CD4-positive, alpha-beta T cell treated with Interleukin-15 for 4 hours (primary cell): ENCODE data around the gene IRAK2.
A peak's percentile ranks its signal among the peaks of the same experiment; 100 is the strongest.

Experiments used
- DNase-seq: peaks from one replicate; pipeline ENCODE4 v3.0.0-alpha.2; 2020; ENCODE audit warnings: low spot score

Gene IRAK2

GRCh38 chr3:10189557-10190354 lies 25.0 kb downstream of the IRAK2 start:
- peak; percentile 35 for DNase-seq

GRCh38 chr3:10192953-10193691 lies 28.4 kb downstream of the IRAK2 start:
- DNase-seq, result peak; percentile 69

DNA sequence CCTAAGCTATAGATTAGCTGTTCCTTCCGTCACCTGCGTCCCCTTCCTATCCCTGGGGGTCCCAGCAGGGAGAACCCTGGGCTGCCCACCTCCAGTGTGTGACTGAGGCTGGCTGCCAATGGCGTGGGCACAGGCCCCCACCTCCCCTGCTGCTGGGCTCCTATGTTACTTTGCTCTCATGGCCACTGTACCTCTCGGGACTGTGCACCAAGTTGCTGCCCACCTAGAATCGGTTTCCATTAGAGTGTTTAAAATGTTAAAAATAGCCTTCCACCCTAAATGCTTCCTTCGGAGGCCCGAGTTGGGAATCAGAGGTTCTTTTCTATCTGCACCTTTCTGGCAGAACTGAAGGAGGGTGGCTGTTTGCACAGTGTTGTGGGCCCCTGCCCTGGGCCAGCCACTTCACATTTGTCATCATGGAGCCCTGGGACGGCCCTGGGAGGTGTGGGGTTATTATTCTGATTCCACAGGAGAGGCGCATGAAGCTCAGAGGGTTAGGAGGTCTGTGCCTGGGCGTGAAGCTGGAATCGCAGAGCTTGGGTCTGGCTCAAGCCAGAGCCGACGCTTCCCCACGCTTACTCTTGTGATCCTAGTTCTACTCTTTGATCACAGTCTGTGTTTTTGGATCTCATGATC lies 29.1 kb downstream of the IRAK2 start:
- no peak for DNase-seq

- peak; percentile 63 for DNase-seq
Observed at GRCh38 chr3:10194328-10195071, 29.8 kb downstream of the IRAK2 start.

GRCh38 chr3:10195366-10196089 lies 30.8 kb downstream of the IRAK2 start:
- no peak for DNase-seq

DNA sequence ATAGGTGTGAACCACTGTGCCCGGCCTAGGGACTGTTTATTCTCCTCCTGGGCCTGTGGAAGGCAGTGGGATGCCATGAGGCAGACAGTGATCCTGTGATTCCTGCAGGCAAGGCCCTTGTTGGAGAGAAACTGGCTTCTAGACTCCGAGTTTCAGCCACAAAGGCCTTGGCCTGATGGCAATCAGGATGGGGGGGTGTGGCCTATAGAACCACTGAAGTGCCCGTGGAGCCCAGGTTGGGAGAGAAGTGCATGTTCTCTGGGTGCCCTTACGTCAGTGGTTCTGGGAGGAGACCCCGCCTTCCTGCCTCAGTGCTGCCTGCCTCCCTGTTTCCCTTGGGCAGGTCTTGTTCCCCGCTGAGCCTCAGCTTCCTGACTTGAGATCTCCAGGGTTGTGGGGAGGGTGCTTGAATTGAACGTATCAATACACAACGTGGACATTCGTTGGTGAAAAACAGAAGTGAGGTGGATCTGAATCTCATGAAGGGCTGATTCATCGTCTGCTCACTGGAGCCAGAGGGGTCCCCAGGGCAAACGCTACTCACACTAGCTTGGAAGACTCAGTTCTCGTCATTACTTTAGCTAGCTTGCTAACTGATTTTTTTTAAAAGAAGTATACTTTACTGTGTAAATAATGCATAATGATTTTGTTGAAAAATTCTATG lies 31.8 kb downstream of the IRAK2 start:
- no peak for DNase-seq

DNA sequence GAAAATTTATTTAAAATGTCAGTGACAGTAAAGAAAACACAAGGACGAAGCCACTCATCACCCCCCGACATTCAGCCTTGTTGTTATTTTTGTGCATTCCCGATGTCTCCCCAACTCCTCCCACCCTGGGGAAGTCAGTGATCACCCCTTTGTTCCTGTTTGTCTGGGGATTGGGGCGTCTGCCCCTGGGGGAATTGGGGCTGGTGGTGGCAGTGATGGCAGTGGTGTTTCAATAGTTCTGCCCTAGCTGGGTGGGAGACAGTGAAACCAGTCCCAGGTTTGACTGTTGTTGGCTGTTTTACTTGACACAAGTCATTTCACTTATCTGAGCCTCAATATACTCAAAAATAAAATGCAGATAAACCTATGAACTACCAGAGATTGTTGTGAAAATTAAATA lies 33.5 kb downstream of the IRAK2 start:
- DNase-seq, result no peak

DNA sequence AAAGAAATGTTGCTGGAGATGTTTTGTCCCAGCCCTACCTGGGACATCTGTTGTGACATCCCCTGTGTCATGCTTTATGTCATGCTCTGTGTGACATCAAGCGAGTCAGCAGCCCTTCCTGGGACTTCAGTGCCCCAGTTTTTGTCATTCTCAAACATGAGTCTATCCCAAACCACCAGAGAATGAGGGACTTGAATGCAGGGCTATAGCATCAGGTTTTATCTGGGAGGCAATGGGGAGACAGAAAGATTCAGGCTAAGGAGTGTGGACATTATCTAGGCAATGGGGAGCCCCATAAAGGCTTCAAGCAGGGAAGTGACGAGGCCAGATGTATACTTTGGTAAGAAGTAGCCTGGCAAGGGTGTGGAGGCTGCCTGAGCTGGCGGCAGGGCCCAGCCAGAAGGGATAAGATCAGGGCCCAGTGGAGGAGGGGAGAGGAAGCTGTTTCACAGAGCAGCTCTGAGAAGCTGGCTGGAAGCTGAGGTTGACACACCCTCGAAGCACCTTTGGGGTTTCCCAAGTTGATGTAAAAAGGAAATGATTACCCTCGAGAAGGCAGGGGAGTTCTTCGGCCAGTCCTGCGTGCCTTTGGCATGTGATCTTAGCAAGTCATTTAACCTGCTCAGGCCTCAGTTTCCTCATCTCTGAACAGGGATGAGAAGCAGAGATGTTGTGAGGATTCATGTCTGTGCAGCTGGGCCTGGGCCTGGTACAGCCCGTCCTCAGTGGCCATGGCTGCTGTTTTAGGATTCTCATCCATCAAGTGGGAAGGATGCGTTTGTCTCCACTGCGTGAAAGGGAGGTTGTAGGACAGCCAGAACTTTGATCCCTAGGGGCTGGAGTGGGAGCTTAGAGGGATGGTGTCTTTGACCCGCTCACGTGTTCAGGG lies 34.3 kb downstream of the IRAK2 start:
- DNase-seq, result peak; percentile 84

DNA sequence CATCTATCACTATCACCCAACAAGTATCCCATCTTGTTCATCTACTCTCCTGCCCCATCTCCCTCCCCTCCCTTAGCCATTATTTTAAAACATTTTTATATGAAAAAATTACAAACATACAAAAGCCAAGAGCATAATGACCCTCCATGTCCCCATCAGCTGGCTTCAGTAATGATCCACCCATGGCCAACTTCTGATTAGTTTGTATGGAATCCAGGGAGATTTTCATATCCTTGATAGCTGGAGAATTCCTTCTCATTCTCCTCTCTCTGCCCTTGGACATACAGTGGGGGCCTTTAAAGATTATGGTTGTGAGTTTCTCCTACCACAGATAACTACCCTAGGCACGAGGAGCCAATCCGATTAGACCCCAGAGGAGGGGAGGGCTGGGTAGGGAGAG lies 40.2 kb downstream of the IRAK2 start:
- no peak for DNase-seq

DNA sequence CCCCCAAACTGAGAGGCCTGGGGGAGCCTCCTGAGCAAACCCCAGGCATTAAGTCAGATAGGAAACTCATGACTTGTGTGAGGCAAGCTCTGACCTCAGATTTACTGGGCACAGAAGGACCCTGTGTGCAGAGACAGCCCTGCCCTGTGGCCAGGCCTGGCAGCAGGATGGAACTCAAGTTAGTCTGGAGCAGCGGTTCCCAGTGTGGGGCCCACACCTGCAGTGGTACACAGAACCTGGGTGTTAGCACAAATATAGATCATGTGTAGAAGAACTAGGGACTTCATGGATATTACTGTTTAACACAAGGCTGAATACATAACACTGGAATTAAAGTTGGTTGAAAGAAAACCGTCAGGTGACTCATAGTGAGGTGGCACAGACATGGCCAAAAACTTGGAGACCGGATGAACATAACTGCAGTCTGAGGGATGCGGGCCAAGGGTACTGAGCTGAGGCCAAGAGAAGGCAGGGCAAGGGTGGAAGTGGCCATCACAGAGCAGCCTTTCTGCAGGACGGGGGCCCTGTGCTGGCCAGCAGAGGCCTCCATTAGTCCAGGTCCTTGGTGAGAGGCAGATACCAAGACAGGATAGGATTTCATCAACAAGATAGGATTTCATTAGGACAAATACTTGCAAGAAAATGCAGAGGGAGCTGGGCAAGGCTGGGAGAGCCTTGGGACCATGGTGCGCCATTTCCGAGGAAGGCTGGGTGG lies 40.9 kb downstream of the IRAK2 start:
- DNase-seq, result no peak

GRCh38 chr3:10206166-10206511 lies 41.4 kb downstream of the IRAK2 start:
- DNase-seq, result no peak

DNA sequence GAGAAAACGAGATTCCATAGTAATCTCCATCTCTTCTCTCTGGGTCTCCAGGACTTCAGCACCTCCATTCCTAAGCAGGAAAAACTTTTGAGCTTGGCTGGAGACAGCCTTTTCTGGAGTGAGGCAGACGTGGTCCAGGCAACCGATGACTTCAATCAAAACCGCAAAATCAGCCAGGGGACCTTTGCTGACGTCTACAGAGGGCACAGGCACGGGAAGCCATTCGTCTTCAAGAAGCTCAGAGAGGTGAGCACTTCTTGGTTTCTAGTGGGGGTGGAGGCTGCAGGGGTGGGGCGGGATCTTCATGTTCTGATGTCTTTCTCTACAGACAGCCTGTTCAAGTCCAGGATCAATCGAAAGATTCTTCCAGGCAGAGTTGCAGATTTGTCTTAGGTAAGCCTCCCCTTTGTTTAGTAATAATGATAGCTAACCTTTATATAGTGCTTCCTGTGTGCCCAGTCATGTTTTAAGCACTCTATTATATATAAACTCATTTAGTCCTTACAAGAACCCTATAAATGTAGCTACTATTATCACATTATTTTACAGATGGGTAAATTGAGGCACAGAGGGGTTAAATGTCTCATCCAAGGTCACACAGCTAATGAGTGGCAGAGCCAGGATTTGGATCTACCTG lies 48.6 kb downstream of the IRAK2 start:
- DNase-seq, result no peak

- no peak for DNase-seq
Observed at GRCh38 chr3:10215578-10216368, 51.1 kb downstream of the IRAK2 start.

GRCh38 chr3:10217359-10217758 lies 52.6 kb downstream of the IRAK2 start:
- no peak for DNase-seq

- no peak for DNase-seq
Observed at GRCh38 chr3:10219737-10220136, 55.0 kb downstream of the IRAK2 start.

DNA sequence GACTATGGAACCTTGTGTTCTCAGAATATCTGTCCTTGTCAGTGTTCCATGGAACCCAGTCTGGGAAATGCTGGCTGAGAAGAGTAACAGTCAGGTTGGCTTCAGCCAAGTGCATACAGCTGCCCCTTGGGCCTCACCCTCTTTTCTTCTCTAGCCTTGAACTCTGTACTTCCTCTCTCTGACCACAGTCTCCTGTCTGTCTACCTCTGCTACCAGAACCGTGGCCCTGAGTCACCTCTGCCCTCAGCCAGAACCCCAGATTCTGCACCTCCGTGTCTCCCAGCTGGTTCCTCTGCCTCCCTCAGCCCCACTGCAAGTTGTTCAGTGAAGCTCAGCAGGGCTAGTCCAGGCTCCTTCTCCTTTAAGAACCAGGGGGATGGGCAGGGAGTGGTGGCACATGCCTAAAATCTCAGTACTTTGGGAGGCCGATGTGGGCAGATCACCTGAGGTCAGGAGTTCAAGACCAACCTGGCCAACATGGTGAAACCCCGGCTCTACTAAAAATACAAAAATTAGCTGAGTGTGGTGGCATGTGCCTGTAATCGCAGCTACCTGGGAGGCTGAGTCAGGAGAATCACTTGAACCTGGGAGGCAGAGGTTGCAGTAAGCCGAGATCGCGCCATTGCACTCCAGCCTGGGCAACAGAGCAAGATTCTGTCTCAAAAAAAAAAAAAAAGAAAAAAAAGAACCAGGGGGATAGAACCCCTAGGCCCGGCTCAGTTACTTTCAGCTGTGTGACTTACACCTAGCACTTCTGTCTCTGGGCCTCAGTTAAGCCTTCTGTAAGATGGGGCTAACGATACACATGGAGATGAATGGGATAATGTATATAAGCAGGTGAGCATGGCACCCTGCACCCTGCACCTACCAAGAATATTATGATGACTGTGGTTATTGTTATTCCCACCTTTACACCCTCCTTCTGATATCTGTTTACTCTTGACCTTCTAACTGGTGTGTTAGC lies 59.2 kb downstream of the IRAK2 start:
- peak; percentile 67 for DNase-seq
